ENCODE measurements around the gene ALOX5AP. TPM values are rescaled to one million over a fixed set of nuclear protein-coding genes. Genes with fewer than 3 reads are reported as not detected.

ALOX5AP gene
- total RNA-seq, 1 experiment from 2014 or later, result not detected

DNA sequence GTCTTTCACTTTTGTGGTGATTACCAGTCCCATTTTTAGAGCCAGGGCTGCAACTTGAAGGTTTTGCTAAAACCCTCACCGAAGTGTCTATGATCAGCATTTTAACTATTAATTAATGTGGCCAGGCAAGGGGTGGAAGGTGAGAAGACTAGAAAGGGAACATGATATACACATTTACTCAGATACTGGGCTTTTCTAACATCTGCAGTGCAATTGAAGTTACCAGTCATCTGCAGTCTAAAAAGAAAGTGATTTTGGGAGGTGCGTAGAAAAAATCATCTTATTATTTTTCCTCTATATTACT lies 481 bp downstream of the ALOX5AP start:
- no peaks in the 10 kb centered on the region for H3K9me2 ChIP-seq (ENCODE audit: insufficient read depth)
- no TSS peak for BruUV-seq (replicated peaks)
- CTCF ChIA-PET, result no interaction called here

DNA sequence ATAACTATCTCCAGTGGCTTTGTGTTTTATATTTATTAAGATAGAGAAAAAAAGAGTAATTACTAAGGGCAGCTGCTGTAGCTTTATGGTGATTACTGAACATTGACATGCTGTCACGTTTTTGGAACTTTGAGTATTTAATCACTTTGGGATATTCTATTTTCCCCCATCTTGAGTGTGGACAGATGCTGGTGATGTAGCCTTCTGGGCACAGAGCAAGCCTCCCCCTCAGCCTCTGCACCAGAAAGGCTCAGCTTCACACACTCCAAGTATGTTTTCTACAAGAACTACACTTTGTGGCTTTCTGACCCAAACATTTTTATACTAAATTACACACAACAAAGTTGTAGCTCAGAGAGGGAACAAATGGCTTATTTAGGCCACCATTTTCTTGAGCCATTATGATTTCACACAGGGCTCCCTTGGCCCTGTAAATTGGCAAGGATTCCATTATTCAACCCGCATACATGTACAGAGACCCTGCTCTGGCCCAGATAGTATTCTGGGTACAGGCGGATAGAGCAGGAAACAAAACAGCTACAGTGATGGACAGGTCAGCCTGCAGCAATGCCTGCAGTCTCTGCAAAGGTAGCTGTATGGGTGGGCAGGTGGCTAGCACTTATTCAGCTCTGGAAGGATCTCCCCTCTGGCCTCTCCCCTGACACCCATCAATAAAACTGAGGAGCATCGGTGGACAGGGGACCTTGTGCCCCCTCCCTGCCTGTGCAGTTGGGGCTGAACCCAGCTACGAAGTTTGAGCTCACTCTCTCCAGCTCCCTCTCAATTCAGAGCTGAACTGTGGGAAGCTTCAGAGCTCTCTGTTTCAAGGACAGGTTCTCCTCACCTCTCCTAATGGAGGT lies 1.3 kb downstream of the ALOX5AP start:
- Histone ChIP-seq H3K4me2 (no peak overlapping the region), H2AFZ (no peak overlapping the region), H3K4me1 (replicated peaks; ENCODE audit: insufficient read depth) (peaks cover 52% of the 10 kb centered on the region), H3K79me2 (ENCODE audit: low read depth) (no peaks in the 10 kb centered on the region), H3K36me3 (ENCODE audit: low read depth) (no peaks in the 10 kb centered on the region), H3K27ac (no peak overlapping the region), H3K27me3 (ENCODE audit: insufficient read depth, low read depth) (no peaks in the 10 kb centered on the region), H4K20me1 (ENCODE audit: insufficient read depth) (no peaks in the 10 kb centered on the region), H3K9me3 (ENCODE audit: insufficient read depth, low read depth) (no peaks in the 10 kb centered on the region), H3K4me3 (no peak overlapping the region), H3F3A (ENCODE audit: insufficient read depth, low read depth) (peaks cover 29% of the 10 kb centered on the region), H3K9me2 (ENCODE audit: insufficient read depth) (no peaks in the 10 kb centered on the region)
- TF ChIP-seq, protein P1, sequence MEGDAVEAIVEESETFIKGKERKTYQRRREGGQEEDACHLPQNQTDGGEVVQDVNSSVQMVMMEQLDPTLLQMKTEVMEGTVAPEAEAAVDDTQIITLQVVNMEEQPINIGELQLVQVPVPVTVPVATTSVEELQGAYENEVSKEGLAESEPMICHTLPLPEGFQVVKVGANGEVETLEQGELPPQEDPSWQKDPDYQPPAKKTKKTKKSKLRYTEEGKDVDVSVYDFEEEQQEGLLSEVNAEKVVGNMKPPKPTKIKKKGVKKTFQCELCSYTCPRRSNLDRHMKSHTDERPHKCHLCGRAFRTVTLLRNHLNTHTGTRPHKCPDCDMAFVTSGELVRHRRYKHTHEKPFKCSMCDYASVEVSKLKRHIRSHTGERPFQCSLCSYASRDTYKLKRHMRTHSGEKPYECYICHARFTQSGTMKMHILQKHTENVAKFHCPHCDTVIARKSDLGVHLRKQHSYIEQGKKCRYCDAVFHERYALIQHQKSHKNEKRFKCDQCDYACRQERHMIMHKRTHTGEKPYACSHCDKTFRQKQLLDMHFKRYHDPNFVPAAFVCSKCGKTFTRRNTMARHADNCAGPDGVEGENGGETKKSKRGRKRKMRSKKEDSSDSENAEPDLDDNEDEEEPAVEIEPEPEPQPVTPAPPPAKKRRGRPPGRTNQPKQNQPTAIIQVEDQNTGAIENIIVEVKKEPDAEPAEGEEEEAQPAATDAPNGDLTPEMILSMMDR (conservative IDR thresholded peaks at IDR 0.05), result no peak
- no peak for TF ChIP-seq EZH2 (IDR thresholded peaks at IDR 0.05; ENCODE audit: low read depth)
- CTCF ChIA-PET, result no interaction called here
- BruUV-seq (replicated peaks), result no TSS peak
- POLR2A ChIA-PET (ENCODE audit: unreplicated experiment), result no interaction called here
- intact Hi-C loops (cut with micrococcal nuclease; ENCODE audit: unreplicated experiment), result no loop called here
- DNase-seq, result no peak

More for the DNA sequence above, 481 bp downstream of the ALOX5AP start:
- H3K4me2 ChIP-seq, result no peak overlapping the region
- no peaks in the 10 kb centered on the region for H4K20me1 ChIP-seq (ENCODE audit: insufficient read depth)
- DNase-seq, result no peak
- no peaks in the 10 kb centered on the region for H3K27me3 ChIP-seq (ENCODE audit: insufficient read depth, low read depth)
- no peaks in the 10 kb centered on the region for H3K9me3 ChIP-seq (ENCODE audit: insufficient read depth, low read depth)
- POLR2A ChIA-PET (ENCODE audit: unreplicated experiment), result no interaction called here
- TF ChIP-seq, protein P1 (conservative IDR thresholded peaks at IDR 0.05), result no peak
- TF ChIP-seq EZH2 (IDR thresholded peaks at IDR 0.05; ENCODE audit: low read depth), result no peak
- H3K79me2 ChIP-seq (ENCODE audit: low read depth), result no peaks in the 10 kb centered on the region
- no peak overlapping the region for H3K4me3 ChIP-seq
- H3K27ac ChIP-seq, result no peak overlapping the region
- no peak overlapping the region for H2AFZ ChIP-seq
- peaks cover 45% of the 10 kb centered on the region for H3K4me1 ChIP-seq (replicated peaks; ENCODE audit: insufficient read depth)
- H3K36me3 ChIP-seq (ENCODE audit: low read depth), result no peaks in the 10 kb centered on the region
- intact Hi-C loops (cut with micrococcal nuclease; ENCODE audit: unreplicated experiment), result no loop called here
- H3F3A ChIP-seq (ENCODE audit: insufficient read depth, low read depth), result peaks cover 28% of the 10 kb centered on the region

DNA sequence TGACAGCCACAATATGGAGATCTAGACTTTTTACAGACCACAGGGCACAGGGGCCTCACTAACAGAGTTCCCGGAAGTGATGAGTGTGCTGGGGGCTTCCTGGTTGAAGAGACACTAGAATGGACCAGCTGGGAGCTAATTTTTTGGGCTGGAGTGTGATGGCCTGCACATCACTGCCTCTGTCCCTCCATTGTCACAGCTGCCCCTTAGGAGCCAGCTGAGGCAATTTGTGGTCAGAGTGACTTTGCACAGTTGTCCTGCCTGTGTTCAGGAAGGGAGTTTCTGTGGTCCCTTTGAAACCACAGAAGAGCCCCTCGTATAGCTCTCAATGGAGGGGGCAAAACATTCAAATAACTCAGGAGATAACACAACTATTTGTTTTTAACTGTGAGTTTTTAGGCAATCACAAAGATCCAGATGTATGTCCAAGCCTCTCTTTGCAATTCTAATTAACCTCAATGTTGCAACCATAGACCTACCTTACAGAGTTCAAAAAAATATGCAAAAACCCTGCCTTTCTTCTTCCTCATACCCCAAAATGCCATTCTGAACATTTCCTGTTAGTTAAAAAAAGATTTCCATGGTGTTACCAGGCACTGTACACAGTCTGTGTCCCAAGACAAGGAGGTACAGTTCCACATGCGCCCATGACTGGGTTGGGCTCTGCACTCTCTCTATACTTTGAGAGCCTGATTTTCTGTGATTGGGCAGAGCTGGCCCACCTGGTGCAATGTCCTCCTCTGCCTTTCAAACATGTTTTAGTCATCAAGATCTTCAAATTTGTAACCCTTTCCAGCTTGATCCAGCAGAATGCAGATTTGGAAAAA lies 2.4 kb downstream of the ALOX5AP start:
- POLR2A ChIA-PET (ENCODE audit: unreplicated experiment), result no interaction called here
- H3K27ac ChIP-seq, result no peak overlapping the region
- peaks cover 60% of the 10 kb centered on the region for H3K4me1 ChIP-seq (replicated peaks; ENCODE audit: insufficient read depth)

More for the DNA sequence above, 2.4 kb downstream of the ALOX5AP start:
- no peak for TF ChIP-seq EZH2 (IDR thresholded peaks at IDR 0.05; ENCODE audit: low read depth)
- TF ChIP-seq, protein P1 (conservative IDR thresholded peaks at IDR 0.05), result no peak
- BruUV-seq (replicated peaks), result no TSS peak
- no peak for DNase-seq
- intact Hi-C loops (cut with micrococcal nuclease; ENCODE audit: unreplicated experiment), result no loop called here
- Histone ChIP-seq H3K4me3 (no peak overlapping the region), H2AFZ (no peak overlapping the region), H3K4me2 (no peak overlapping the region), H3K9me2 (ENCODE audit: insufficient read depth) (no peaks in the 10 kb centered on the region), H3K27me3 (ENCODE audit: insufficient read depth, low read depth) (no peaks in the 10 kb centered on the region), H4K20me1 (ENCODE audit: insufficient read depth) (no peaks in the 10 kb centered on the region), H3K9me3 (ENCODE audit: insufficient read depth, low read depth) (no peaks in the 10 kb centered on the region), H3F3A (ENCODE audit: insufficient read depth, low read depth) (peaks cover 36% of the 10 kb centered on the region), H3K36me3 (ENCODE audit: low read depth) (no peaks in the 10 kb centered on the region), H3K79me2 (ENCODE audit: low read depth) (no peaks in the 10 kb centered on the region)
- CTCF ChIA-PET, result interaction anchor here (0.6 kb wide), 1 partner anchor 67 kb away, joined by 6 read pairs; no protein-coding TSS in a partner anchor
